ENCODE measurements around the gene XIRP2. TPM values are rescaled to one million over a fixed set of nuclear protein-coding genes. Genes with fewer than 3 reads are reported as not detected.

Gene XIRP2
- total RNA-seq, 4 donors from 2014 or later, result 0.27 TPM; not detected in 3

DNA sequence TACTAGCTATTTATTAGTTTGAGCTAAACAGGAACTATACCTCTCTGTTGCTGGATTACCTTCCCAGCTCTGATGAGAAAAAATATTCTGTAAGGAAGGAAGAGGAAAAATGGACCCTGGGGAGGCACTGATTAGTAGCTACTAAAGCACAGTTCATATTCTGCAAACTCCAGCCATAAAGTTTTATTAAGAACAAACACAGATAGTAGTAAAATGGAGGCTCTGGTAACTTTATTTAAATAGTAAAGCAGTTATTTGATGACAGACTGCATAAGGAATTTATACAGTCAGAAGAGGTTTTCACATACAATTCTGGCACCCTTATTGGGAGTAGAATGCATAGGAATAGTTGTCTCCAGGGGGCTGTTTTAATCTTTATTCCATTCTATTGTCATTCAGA, 84.1 kb downstream of the XIRP2 start:
- peaks cover 0 to 3% (median 0%) of the 10 kb centered on the region in 4 donors for H3K4me1 ChIP-seq
- intact Hi-C loops (cut with DNase I; ENCODE audit: low total_unique reads) (no loop called here), in situ Hi-C loops (cut with MboI; ENCODE audit: low pct_ligation_motif_present in 1 of 4, low pct_unique_long_range_greater_than_20kb in 1 of 4, low sequenced_read_pairs in 3 of 4) (no loop called here)
- DNase-seq, result no peak
- no peak overlapping the region for H3K4me3 ChIP-seq
- TF ChIP-seq POLR2AphosphoS5 (IDR thresholded peaks at IDR 0.05) (no peak), POLR2A (IDR thresholded peaks at IDR 0.05) (no peak), EP300 (IDR thresholded peaks at IDR 0.05; ENCODE audit: low read depth) (no peak)
- TF ChIP-seq, protein P1, sequence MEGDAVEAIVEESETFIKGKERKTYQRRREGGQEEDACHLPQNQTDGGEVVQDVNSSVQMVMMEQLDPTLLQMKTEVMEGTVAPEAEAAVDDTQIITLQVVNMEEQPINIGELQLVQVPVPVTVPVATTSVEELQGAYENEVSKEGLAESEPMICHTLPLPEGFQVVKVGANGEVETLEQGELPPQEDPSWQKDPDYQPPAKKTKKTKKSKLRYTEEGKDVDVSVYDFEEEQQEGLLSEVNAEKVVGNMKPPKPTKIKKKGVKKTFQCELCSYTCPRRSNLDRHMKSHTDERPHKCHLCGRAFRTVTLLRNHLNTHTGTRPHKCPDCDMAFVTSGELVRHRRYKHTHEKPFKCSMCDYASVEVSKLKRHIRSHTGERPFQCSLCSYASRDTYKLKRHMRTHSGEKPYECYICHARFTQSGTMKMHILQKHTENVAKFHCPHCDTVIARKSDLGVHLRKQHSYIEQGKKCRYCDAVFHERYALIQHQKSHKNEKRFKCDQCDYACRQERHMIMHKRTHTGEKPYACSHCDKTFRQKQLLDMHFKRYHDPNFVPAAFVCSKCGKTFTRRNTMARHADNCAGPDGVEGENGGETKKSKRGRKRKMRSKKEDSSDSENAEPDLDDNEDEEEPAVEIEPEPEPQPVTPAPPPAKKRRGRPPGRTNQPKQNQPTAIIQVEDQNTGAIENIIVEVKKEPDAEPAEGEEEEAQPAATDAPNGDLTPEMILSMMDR (IDR thresholded peaks at IDR 0.05), result no peak
- H3K9me3 ChIP-seq, result no peaks in the 10 kb centered on the region
- no peak overlapping the region for H3K27ac ChIP-seq
- H3K27me3 ChIP-seq, result no peaks in the 10 kb centered on the region
- H3K36me3 ChIP-seq, result no peaks in the 10 kb centered on the region

DNA sequence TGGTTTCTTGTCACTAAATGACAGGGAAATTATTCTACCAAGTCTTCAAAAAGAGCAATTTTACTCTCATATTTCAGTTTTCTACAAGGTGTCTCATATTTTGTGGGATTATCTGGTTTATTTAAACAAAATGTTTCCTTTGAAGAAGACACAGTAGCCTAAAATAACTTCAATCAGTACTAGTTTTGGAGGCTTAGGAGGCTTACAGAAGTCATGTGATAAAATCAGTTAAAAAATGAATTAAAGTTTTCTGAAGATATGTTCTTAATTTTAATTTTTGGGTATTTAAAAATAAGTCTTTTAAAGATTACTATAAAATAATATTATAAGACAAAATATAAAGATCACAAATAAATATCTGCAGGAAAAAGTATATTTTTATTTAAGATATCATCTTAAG, 95.9 kb downstream of the XIRP2 start:
- no peaks in the 10 kb centered on the region for H3K4me1 ChIP-seq
- H3K27me3 ChIP-seq, result no peaks in the 10 kb centered on the region
- no peak overlapping the region for H3K27ac ChIP-seq
- no peak for DNase-seq
- no peaks in the 10 kb centered on the region for H3K36me3 ChIP-seq
- peaks cover 7 to 11% of the 10 kb centered on the region in 2 donors for H3K9me3 ChIP-seq
- TF ChIP-seq EP300 (IDR thresholded peaks at IDR 0.05; ENCODE audit: low read depth) (no peak), POLR2A (IDR thresholded peaks at IDR 0.05) (no peak), POLR2AphosphoS5 (IDR thresholded peaks at IDR 0.05) (no peak)
- TF ChIP-seq, protein P1 (IDR thresholded peaks at IDR 0.05), result no peak
- in situ Hi-C loops (cut with MboI; ENCODE audit: low pct_ligation_motif_present in 1 of 4, low pct_unique_long_range_greater_than_20kb in 1 of 4, low sequenced_read_pairs in 3 of 4) (no loop called here), intact Hi-C loops (cut with DNase I; ENCODE audit: low total_unique reads) (no loop called here)
- H3K4me3 ChIP-seq, result no peak overlapping the region

DNA sequence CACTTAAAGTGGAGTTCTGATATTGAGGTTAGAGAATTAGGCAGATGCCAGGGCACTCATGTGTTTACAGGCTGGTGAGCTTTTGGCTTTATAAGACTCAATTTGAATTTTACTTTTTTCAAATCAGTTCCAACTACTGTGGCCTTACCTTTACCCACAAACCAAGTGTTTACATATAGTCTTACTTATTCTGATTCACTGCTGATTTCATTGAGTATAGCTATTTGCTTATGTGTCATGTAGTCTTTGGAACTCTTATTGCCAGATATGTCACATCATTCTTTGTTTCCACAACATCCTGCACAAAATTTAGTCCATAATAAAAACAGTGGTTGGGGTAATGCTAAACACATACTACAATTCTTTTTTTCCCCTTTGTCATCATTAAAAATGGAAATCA, 96.5 kb downstream of the XIRP2 start:
- Histone ChIP-seq H3K36me3 (no peaks in the 10 kb centered on the region), H3K27ac (no peak overlapping the region), H3K9me3 (peaks cover 7 to 8% of the 10 kb centered on the region in 2 donors), H3K27me3 (no peaks in the 10 kb centered on the region), H3K4me3 (no peak overlapping the region), H3K4me1 (no peaks in the 10 kb centered on the region)
- TF ChIP-seq POLR2AphosphoS5 (IDR thresholded peaks at IDR 0.05) (no peak), EP300 (IDR thresholded peaks at IDR 0.05; ENCODE audit: low read depth) (no peak), POLR2A (IDR thresholded peaks at IDR 0.05) (no peak)
- TF ChIP-seq, protein P1 (IDR thresholded peaks at IDR 0.05), result no peak
- in situ Hi-C loops (cut with MboI; ENCODE audit: low pct_ligation_motif_present in 1 of 4, low pct_unique_long_range_greater_than_20kb in 1 of 4, low sequenced_read_pairs in 3 of 4) (no loop called here), intact Hi-C loops (cut with DNase I; ENCODE audit: low total_unique reads) (no loop called here)
- no peak for DNase-seq

DNA sequence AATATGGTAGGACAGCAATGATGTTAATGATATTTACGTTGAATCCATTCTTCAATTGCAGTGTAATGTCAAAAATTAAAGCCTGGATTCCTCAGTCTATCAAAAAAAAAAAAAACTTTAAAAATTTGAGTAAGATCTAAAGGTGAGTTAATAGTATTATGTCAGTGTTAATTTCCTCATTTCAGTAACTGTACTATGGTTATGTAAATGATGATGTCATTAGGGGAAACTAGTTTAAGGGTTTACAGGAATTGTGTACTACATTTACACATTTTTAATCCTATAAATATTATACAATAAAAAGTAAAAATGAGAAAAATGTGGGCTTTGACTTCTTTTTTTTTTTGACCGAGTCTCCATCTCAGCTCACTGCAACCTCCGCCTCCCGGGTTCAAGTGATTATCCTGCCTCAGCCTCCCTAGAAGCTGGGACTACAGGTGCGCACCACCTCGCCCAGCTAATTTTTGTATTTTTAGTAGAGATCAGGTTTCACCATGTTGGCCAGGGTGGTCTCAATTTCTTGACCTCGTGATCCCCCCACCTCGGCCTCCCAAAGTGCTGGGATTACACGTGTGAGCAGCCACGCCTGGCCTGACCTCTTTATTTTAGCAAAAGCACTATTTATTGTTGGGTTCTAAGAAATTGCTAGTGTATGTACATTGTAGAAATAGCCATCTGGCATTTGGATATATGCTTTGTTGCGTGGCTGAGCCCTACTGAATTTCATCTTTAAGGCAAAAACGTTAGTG, 106.5 kb downstream of the XIRP2 start:
- Histone ChIP-seq H3K27ac (no peak overlapping the region), H3K27me3 (no peaks in the 10 kb centered on the region), H3K4me3 (no peak overlapping the region), H3K9me3 (no peaks in the 10 kb centered on the region), H3K36me3 (no peaks in the 10 kb centered on the region), H3K4me1 (no peaks in the 10 kb centered on the region)
- intact Hi-C loops (cut with DNase I; ENCODE audit: low total_unique reads) (no loop called here), in situ Hi-C loops (cut with MboI; ENCODE audit: low pct_ligation_motif_present in 1 of 4, low pct_unique_long_range_greater_than_20kb in 1 of 4, low sequenced_read_pairs in 3 of 4) (no loop called here)
- 86 to 91% methylated on average over 8 to 12 of the region's 12 CpGs for WGBS, 2 donors (ENCODE audit: low coverage in 1 of 2)
- TF ChIP-seq, protein P1 (IDR thresholded peaks at IDR 0.05), result no peak
- no peak for TF ChIP-seq POLR2AphosphoS5 (IDR thresholded peaks at IDR 0.05)
- TF ChIP-seq EP300 (IDR thresholded peaks at IDR 0.05; ENCODE audit: low read depth), result no peak
- no peak for TF ChIP-seq POLR2A (IDR thresholded peaks at IDR 0.05)
- DNase-seq, result no peak

All from transverse colon (tissue), 4 donors.